ENCODE data around the gene CACHD1. TPM values are rescaled to one million over a fixed set of nuclear protein-coding genes. Genes with fewer than 3 reads are reported as not detected.

CACHD1 gene
- total RNA-seq, 1 experiment from 2014 or later = 0.31 TPM

GRCh38 chr1:64471218-64472039 lies 1.5 kb downstream of the CACHD1 start:
- DNase-seq (ENCODE audit: low spot score) = no peak
- in situ Hi-C loops (cut with HindIII; ENCODE audit: low sequenced_read_pairs) = no loop called here

- DNase-seq (ENCODE audit: low spot score) = no peak
- in situ Hi-C loops (cut with HindIII; ENCODE audit: low sequenced_read_pairs) = no loop called here
Measured at GRCh38 chr1:64472040-64472376, 2.1 kb downstream of the CACHD1 start.

- DNase-seq (ENCODE audit: low spot score) = no peak
- in situ Hi-C loops (cut with HindIII; ENCODE audit: low sequenced_read_pairs) = no loop called here
Measured at GRCh38 chr1:64472805-64473204, 2.9 kb downstream of the CACHD1 start.

GRCh38 chr1:64473367-64473766 lies 3.4 kb downstream of the CACHD1 start:
- DNase-seq (ENCODE audit: low spot score) = no peak
- in situ Hi-C loops (cut with HindIII; ENCODE audit: low sequenced_read_pairs) = no loop called here

GRCh38 chr1:64474133-64474532 lies 4.2 kb downstream of the CACHD1 start:
- DNase-seq (ENCODE audit: low spot score) = no peak
- in situ Hi-C loops (cut with HindIII; ENCODE audit: low sequenced_read_pairs) = no loop called here

GRCh38 chr1:64474665-64475439 lies 4.9 kb downstream of the CACHD1 start:
- DNase-seq (ENCODE audit: low spot score) = no peak
- in situ Hi-C loops (cut with HindIII; ENCODE audit: low sequenced_read_pairs) = no loop called here

GRCh38 chr1:64476251-64476952 lies 6.5 kb downstream of the CACHD1 start:
- in situ Hi-C loops (cut with HindIII; ENCODE audit: low sequenced_read_pairs) = no loop called here

GRCh38 chr1:64478594-64479470 lies 8.9 kb downstream of the CACHD1 start:
- in situ Hi-C loops (cut with HindIII; ENCODE audit: low sequenced_read_pairs) = no loop called here
- no peak for DNase-seq (ENCODE audit: low spot score)

More at GRCh38 chr1:64476251-64476952, 6.5 kb downstream of the CACHD1 start:
- DNase-seq (ENCODE audit: low spot score) = no peak

- in situ Hi-C loops (cut with HindIII; ENCODE audit: low sequenced_read_pairs) = no loop called here
- DNase-seq (ENCODE audit: low spot score) = no peak
Measured at GRCh38 chr1:64479874-64480273, 9.9 kb downstream of the CACHD1 start.

GRCh38 chr1:64480999-64481772 lies 11.3 kb downstream of the CACHD1 start:
- in situ Hi-C loops (cut with HindIII; ENCODE audit: low sequenced_read_pairs) = no loop called here
- no peak for DNase-seq (ENCODE audit: low spot score)

GRCh38 chr1:64482128-64482527 lies 12.2 kb downstream of the CACHD1 start:
- in situ Hi-C loops (cut with HindIII; ENCODE audit: low sequenced_read_pairs) = no loop called here
- no peak for DNase-seq (ENCODE audit: low spot score)

- in situ Hi-C loops (cut with HindIII; ENCODE audit: low sequenced_read_pairs) = no loop called here
- no peak for DNase-seq (ENCODE audit: low spot score)
Measured at GRCh38 chr1:64482720-64483119, 12.8 kb downstream of the CACHD1 start.

- in situ Hi-C loops (cut with HindIII; ENCODE audit: low sequenced_read_pairs) = no loop called here
- DNase-seq (ENCODE audit: low spot score) = no peak
Measured at GRCh38 chr1:64483731-64484414, 13.9 kb downstream of the CACHD1 start.

- in situ Hi-C loops (cut with HindIII; ENCODE audit: low sequenced_read_pairs) = no loop called here
- peak; percentile 19 for DNase-seq (ENCODE audit: low spot score)
Measured at GRCh38 chr1:64484651-64485050, 14.7 kb downstream of the CACHD1 start.

GRCh38 chr1:64486193-64486592 lies 16.3 kb downstream of the CACHD1 start:
- in situ Hi-C loops (cut with HindIII; ENCODE audit: low sequenced_read_pairs) = no loop called here
- DNase-seq (ENCODE audit: low spot score) = no peak

GRCh38 chr1:64487061-64487460 lies 17.1 kb downstream of the CACHD1 start:
- no peak for DNase-seq (ENCODE audit: low spot score)
- in situ Hi-C loops (cut with HindIII; ENCODE audit: low sequenced_read_pairs) = no loop called here

- DNase-seq (ENCODE audit: low spot score) = no peak
- in situ Hi-C loops (cut with HindIII; ENCODE audit: low sequenced_read_pairs) = no loop called here
Measured at GRCh38 chr1:64488862-64489261, 18.9 kb downstream of the CACHD1 start.

GRCh38 chr1:64489707-64490106 lies 19.8 kb downstream of the CACHD1 start:
- no peak for DNase-seq (ENCODE audit: low spot score)

More at GRCh38 chr1:64489707-64490106, 19.8 kb downstream of the CACHD1 start:
- in situ Hi-C loops (cut with HindIII; ENCODE audit: low sequenced_read_pairs) = no loop called here

Data from G401 (cell line).